Measurements from ENCODE around the gene GVQW3.

- no peak for TF ChIP-seq EZH2 (IDR thresholded peaks at IDR 0.05; ENCODE audit: borderline replicate concordance, insufficient read depth, low read depth, low read length, poor library complexity, severe bottlenecking)
- TF ChIP-seq, protein P1, sequence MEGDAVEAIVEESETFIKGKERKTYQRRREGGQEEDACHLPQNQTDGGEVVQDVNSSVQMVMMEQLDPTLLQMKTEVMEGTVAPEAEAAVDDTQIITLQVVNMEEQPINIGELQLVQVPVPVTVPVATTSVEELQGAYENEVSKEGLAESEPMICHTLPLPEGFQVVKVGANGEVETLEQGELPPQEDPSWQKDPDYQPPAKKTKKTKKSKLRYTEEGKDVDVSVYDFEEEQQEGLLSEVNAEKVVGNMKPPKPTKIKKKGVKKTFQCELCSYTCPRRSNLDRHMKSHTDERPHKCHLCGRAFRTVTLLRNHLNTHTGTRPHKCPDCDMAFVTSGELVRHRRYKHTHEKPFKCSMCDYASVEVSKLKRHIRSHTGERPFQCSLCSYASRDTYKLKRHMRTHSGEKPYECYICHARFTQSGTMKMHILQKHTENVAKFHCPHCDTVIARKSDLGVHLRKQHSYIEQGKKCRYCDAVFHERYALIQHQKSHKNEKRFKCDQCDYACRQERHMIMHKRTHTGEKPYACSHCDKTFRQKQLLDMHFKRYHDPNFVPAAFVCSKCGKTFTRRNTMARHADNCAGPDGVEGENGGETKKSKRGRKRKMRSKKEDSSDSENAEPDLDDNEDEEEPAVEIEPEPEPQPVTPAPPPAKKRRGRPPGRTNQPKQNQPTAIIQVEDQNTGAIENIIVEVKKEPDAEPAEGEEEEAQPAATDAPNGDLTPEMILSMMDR (IDR thresholded peaks at IDR 0.05), result no peak
Measured at GRCh38 chr11:76400967-76401366, 19.8 kb downstream of the GVQW3 start.

All from B cell (primary cell).